Pancreas (tissue), 10 donors: ENCODE results near the gene CLN6. TPM values are rescaled to one million over a fixed set of nuclear protein-coding genes. Genes with fewer than 3 reads are reported as not detected.

Experiments used
- ATAC-seq, 4 donors: fragments of 200-7000 bp; cut with Tn5 transposase; one replicate each; pipeline versions ENCODE4 v1.8.0 to v1.9.1; 2020; ENCODE audit warnings: mild to moderate bottlenecking in 4 of 4, moderate library complexity in 4 of 4
- DNase-seq, 6 donors: peaks; one replicate each; pipeline ENCODE4 v3.0.0-alpha.2; 2020
- FAIRE-seq: peaks from 2 replicates; lab custom pipeline; 2012; peaks lifted over from hg19 to GRCh38; lab: Jason Lieb, UNC
- H3K27ac ChIP-seq, 4 donors: fragments of 200-600 bp; sonication (generic); 1 replicate in 3 of 4; 2 replicates in 1 of 4; pipeline versions ENCODE4 v1.5.0 to v1.8.0; 2020
- H3K27me3 ChIP-seq, 4 donors: fragments of 200-600 bp; one replicate each; pipeline ENCODE4 v1.8.0; 2021
- H3K36me3 ChIP-seq, 3 donors: fragments of 200-600 bp; sonication (generic) in 1 of 3; one replicate each; pipeline versions ENCODE4 v1.5.0 to v1.8.0; 2020 to 2021
- H3K4me1 ChIP-seq, 3 donors: fragments of 200-600 bp; one replicate each; pipeline ENCODE4 v1.8.0; 2021
- H3K4me3 ChIP-seq, 4 donors: fragments of 200-600 bp; sonication (generic) in 2 of 4; one replicate each; pipeline versions ENCODE4 v1.5.0 to v1.8.0; 2020 to 2021
- H3K9me3 ChIP-seq, 4 donors: fragments of 200-600 bp; one replicate each; pipeline ENCODE4 v1.8.0; 2021
- WGBS, 2 donors: extraction: QIAGEN DNeasy Blood & Tissue Kit; methylation state at CpG; one replicate each; pipeline ENCODE4 v1.1.7; 2013; 5-methylcytosine and 5-hydroxymethylcytosine counted together
- intact Hi-C, 3 donors: fragments of 100-400 bp; cut with DNase I; formaldehyde crosslinking; loops; one replicate each; pipeline versions ENCODE4 v1.11.1 to v1.14.2; 2022
- polyA plus RNA-seq, 2 donors: library from polyadenylated mRNA; stranded (reverse); fragments of 200-250 nt; gene quantifications; one replicate each; pipeline ENCODE4 v1.2.3, GENCODE V29; 2013
- total RNA-seq, 6 donors: library from RNA; stranded (reverse); fragmentation: NEBNext Ultra II Directional in 4 of 6; extraction: Animal tissue kit (Norgen Biotek cat#: 25700) in 4 of 6; gene quantifications; one replicate each; pipeline versions ENCODE4 v1.2.1 to v1.2.4, GENCODE V29; 2021 to 2023
- TF ChIP-seq, protein P1 (sequence below), 4 donors: fragments of 200-600 bp; sonication (generic) in 3 of 4; IDR thresholded peaks; one replicate each; pipeline versions ENCODE4 v1.5.0 to v1.8.0; 2021; ENCODE audit warnings: antibody characterized with exemption in 4 of 4
- donor health status: healthy with polysubstance abuse.
- donor health status: DM: no; HTN: no; CAD: no; lungs with moderate emphysema.
- donor health status: DM: no; HTN: no; CAD: no.
- donor health status: control.
- donor health status: control.
- donor health status: Bipolar disorder and iron deficiency.
- donor health status: DM: yes; HTN: yes; CAD: no.
- donor health status: DM: no; HTN: no; CAD: no.
- donor health status: DM: no; HTN: no; CAD: no.
- donor health status: DM: yes; HTN: yes; CAD: no.

The CLN6 gene
- total and polyA plus RNA-seq, 8 donors = 10.6 to 23.3 (median 13.6) TPM

GRCh38 chr15:68192804-68193486, 36.6 kb downstream of the CLN6 start:
- ATAC-seq (no peak), FAIRE-seq (no peak), DNase-seq (no peak)
- H3K4me3 ChIP-seq = no peak overlapping the region
- H3K4me1 ChIP-seq = peaks cover 0 to 13% (median 10%) of the 10 kb centered on the region in 3 donors
- WGBS, 2 donors = 88 to 90% methylated on average over 5 of the region's 5 CpGs
- peaks cover 0 to 8% (median 0%) of the 10 kb centered on the region in 3 donors for H3K36me3 ChIP-seq
- intact Hi-C loops = no loop called here
- TF ChIP-seq, protein P1, sequence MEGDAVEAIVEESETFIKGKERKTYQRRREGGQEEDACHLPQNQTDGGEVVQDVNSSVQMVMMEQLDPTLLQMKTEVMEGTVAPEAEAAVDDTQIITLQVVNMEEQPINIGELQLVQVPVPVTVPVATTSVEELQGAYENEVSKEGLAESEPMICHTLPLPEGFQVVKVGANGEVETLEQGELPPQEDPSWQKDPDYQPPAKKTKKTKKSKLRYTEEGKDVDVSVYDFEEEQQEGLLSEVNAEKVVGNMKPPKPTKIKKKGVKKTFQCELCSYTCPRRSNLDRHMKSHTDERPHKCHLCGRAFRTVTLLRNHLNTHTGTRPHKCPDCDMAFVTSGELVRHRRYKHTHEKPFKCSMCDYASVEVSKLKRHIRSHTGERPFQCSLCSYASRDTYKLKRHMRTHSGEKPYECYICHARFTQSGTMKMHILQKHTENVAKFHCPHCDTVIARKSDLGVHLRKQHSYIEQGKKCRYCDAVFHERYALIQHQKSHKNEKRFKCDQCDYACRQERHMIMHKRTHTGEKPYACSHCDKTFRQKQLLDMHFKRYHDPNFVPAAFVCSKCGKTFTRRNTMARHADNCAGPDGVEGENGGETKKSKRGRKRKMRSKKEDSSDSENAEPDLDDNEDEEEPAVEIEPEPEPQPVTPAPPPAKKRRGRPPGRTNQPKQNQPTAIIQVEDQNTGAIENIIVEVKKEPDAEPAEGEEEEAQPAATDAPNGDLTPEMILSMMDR (IDR thresholded peaks at IDR 0.05) = no peak
- H3K27ac ChIP-seq = no peak overlapping the region
- H3K9me3 ChIP-seq = no peaks in the 10 kb centered on the region
- no peaks in the 10 kb centered on the region for H3K27me3 ChIP-seq

- Histone ChIP-seq H3K4me1 (peaks cover 0 to 21% (median 18%) of the 10 kb centered on the region in 3 donors), H3K36me3 (peaks cover 0 to 8% (median 0%) of the 10 kb centered on the region in 3 donors), H3K4me3 (no peak overlapping the region), H3K27me3 (no peaks in the 10 kb centered on the region), H3K9me3 (no peaks in the 10 kb centered on the region), H3K27ac (no peak overlapping the region)
- TF ChIP-seq, protein P1 (IDR thresholded peaks at IDR 0.05) = no peak
- 93 to 95% methylated on average over 4 of the region's 4 CpGs for WGBS, 2 donors
- intact Hi-C loops = no loop called here
- DNase-seq (no peak), ATAC-seq (no peak), FAIRE-seq (no peak)
Measured at GRCh38 chr15:68192117-68192516, 37.4 kb downstream of the CLN6 start.

DNA sequence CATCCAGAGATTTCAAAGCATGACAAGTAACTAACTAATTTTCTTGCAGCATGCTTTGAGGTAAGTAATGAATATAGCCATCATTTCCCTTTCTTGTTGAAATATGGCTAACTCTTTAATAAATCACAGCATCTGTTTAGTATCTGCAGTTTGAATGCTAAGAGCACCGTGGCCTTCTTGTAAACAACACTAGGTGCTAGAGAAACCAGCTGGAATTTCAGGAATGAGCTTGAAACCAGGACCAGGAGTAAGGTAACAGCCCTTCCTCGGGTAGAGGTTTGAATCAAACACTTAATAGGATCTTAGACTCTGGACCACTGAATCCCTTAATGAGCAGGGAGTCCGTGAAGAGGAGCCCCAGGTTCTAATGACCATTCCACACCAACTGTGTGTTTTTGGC, 38.0 kb downstream of the CLN6 start:
- TF ChIP-seq, protein P1 (IDR thresholded peaks at IDR 0.05) = no peak
- ATAC-seq (no peak), DNase-seq (no peak), FAIRE-seq (no peak)
- H3K27ac ChIP-seq = no peak overlapping the region
- no peak overlapping the region for H3K4me3 ChIP-seq
- H3K9me3 ChIP-seq = no peaks in the 10 kb centered on the region
- H3K36me3 ChIP-seq = peaks cover 0 to 8% (median 0%) of the 10 kb centered on the region in 3 donors
- WGBS, 2 donors = 63 to 66% methylated on average over 3 of the region's 3 CpGs
- peaks cover 0 to 23% (median 19%) of the 10 kb centered on the region in 3 donors for H3K4me1 ChIP-seq
- H3K27me3 ChIP-seq = no peaks in the 10 kb centered on the region
- intact Hi-C loops = no loop called here

DNA sequence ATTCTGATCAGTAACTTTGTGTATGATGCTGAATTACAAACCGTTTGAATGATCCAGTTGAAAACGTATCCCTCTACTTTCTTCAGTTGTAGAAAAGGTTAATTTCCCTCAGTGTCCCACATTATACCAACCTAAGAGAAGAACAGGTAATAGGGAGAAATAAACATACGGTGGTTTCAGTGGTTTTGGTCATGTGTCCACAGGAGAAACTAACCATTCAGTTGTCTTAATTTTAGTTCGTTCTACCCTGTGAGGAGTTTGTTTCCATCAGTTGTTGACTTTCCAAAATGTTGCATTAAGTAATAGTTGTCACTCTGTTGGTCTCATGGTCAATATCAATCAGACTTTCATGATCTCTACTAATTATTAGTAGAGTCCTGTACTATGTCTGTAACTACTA, 39.5 kb downstream of the CLN6 start:
- Histone ChIP-seq H3K27me3 (no peaks in the 10 kb centered on the region), H3K36me3 (peaks cover 0 to 12% (median 1%) of the 10 kb centered on the region in 3 donors), H3K4me1 (peaks cover 0 to 23% (median 22%) of the 10 kb centered on the region in 3 donors), H3K27ac (no peak overlapping the region), H3K4me3 (no peak overlapping the region), H3K9me3 (no peaks in the 10 kb centered on the region)
- DNase-seq (no peak), FAIRE-seq (no peak), ATAC-seq (no peak)
- TF ChIP-seq, protein P1 (IDR thresholded peaks at IDR 0.05) = no peak
- intact Hi-C loops = no loop called here
- 93 to 94% methylated on average over 4 of the region's 4 CpGs for WGBS, 2 donors

DNA sequence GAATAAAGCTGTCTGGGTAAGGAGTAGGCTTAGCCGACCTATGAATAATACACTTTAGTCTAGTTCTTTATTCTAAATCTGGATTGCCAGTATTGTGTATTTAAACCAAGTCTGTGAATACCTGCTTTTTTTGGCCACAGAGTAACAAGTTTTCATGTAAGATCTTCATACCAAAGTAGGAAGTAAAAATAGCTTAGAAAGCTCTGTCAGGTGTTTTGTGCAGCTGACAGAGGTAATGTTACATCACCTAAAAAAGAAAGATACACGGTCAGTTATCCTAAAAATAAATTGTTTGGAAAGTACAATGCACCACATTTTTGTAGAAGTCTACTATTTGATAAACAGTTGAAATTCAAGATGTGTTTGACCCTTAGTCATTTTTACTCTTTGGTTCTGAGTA, 40.9 kb downstream of the CLN6 start:
- DNase-seq (no peak), FAIRE-seq (no peak), ATAC-seq (no peak)
- Histone ChIP-seq H3K4me3 (no peak overlapping the region), H3K27me3 (no peaks in the 10 kb centered on the region), H3K9me3 (no peaks in the 10 kb centered on the region), H3K36me3 (peaks cover 0 to 25% (median 5%) of the 10 kb centered on the region in 3 donors), H3K4me1 (peaks cover 0 to 23% (median 22%) of the 10 kb centered on the region in 3 donors), H3K27ac (peak overlapping the region in 1 of 4 donors; percentile 51)
- 67 to 76% methylated on average over 2 of the region's 2 CpGs for WGBS, 2 donors
- intact Hi-C loops = no loop called here
- TF ChIP-seq, protein P1 (IDR thresholded peaks at IDR 0.05) = no peak
